Panc1 (cell line): ENCODE measurements around the gene MYLK. TPM values are rescaled to one million over a fixed set of nuclear protein-coding genes. Genes with fewer than 3 reads are reported as not detected.

Experiments used
- ATAC-seq: fragments of 200-7000 bp; cut with Tn5 transposase; 2 replicates; pipeline ENCODE4 v1.9.1; 2020; ENCODE audit warnings: mild to moderate bottlenecking, moderate library complexity
- BruUV-seq: library from RNA; stranded (reverse); fragments of 400-500 nt; replicated peaks from 2 replicates; lab custom pipeline; 2021; lab: Mats Ljungman, UMichigan
- CTCF ChIA-PET: fragments of 300-600 bp; sonication (Branson Sonifier 250); formaldehyde crosslinking; loops from one replicate; lab custom pipeline; 2022; ENCODE audit warnings: antibody characterized with exemption; lab: Charles Lee
- POLR2A ChIA-PET: fragments of 300-600 bp; sonication (Branson Sonifier 250); formaldehyde crosslinking; loops from one replicate; lab custom pipeline; 2022; ENCODE audit warnings: antibody characterized with exemption; lab: Charles Lee
- DNase-seq: peaks from one replicate; pipeline ENCODE4 v3.0.0-alpha.2; 2010; ENCODE audit warnings: low read depth, low spot score
- H3K27ac ChIP-seq: 2 replicates; pipeline ENCODE4 v1.5.1; 2011; ENCODE audit warnings: mild to moderate bottlenecking, low read length, inconsistent platforms
- H3K27me3 ChIP-seq: fragments of 200-500 bp; sonication (Bioruptor generic); 2 replicates; pipeline ENCODE4 v1.6.0; 2014; ENCODE audit warnings: low read length, inconsistent platforms; ENCODE audit not compliant: control insufficient read depth, insufficient read depth
- H3K36me3 ChIP-seq: fragments of 200-500 bp; sonication (Bioruptor generic); 2 replicates; pipeline ENCODE4 v1.5.1; 2014; ENCODE audit warnings: inconsistent platforms, mild to moderate bottlenecking, low read length, moderate library complexity; ENCODE audit not compliant: control insufficient read depth, insufficient read depth
- H3K4me1 ChIP-seq: 2 replicates; pipeline ENCODE4 v1.5.1; 2011; ENCODE audit warnings: inconsistent platforms, mild to moderate bottlenecking, low read length, moderate library complexity; ENCODE audit not compliant: control insufficient read depth, insufficient read depth
- H3K4me3 ChIP-seq, 2 experiments: 2 replicates each; pipeline ENCODE4 v1.5.1; 2011 to 2012; ENCODE audit warnings: low read depth in 2 of 2, low read length in 2 of 2, mild to moderate bottlenecking in 2 of 2, inconsistent platforms in 1 of 2, moderate library complexity in 1 of 2
- H3K9me3 ChIP-seq: fragments of 200-500 bp; sonication (Bioruptor generic); 2 replicates; pipeline ENCODE4 v1.5.1; 2014; ENCODE audit warnings: low read depth, mild to moderate bottlenecking, inconsistent platforms, low read length, moderate library complexity; ENCODE audit not compliant: control insufficient read depth, insufficient read depth
- CTCF ChIP-seq: fragments of 450-650 bp; IDR thresholded peaks from 2 replicates; pipeline ENCODE4 v1.5.1; 2017; ENCODE audit warnings: mild to moderate bottlenecking
- POLR2AphosphoS5 ChIP-seq: IDR thresholded peaks from 2 replicates; pipeline ENCODE4 v1.6.1; 2012; ENCODE audit warnings: mild to moderate bottlenecking, low read depth, low read length, moderate library complexity
- REST ChIP-seq, 2 experiments: IDR thresholded peaks; 2 replicates each; pipeline ENCODE4 v1.6.1; 2011 to 2012; ENCODE audit warnings: low read depth in 2 of 2, control low read depth in 1 of 2, low read length in 1 of 2, mild to moderate bottlenecking in 1 of 2, moderate library complexity in 1 of 2; ENCODE audit not compliant: insufficient read depth in 1 of 2
- SIN3A ChIP-seq: IDR thresholded peaks from 2 replicates; pipeline ENCODE4 v1.6.1; 2012; ENCODE audit warnings: low read depth, mild to moderate bottlenecking, low read length, moderate library complexity, borderline replicate concordance; ENCODE audit not compliant: insufficient read depth
- TCF7L2 ChIP-seq: IDR thresholded peaks from 2 replicates; pipeline ENCODE4 v1.6.1; 2011; ENCODE audit warnings: mild to moderate bottlenecking, low read depth, low read length, inconsistent platforms
- in situ Hi-C: cut with HindIII; loops from 2 replicates; pipeline ENCODE4 v1.10.0; 2016; ENCODE audit warnings: low sequenced_read_pairs, low pct_unique_long_range_greater_than_20kb
- intact Hi-C: fragments of 100-400 bp; cut with micrococcal nuclease; formaldehyde crosslinking; loops from one replicate; pipeline ENCODE4 v1.10.0; 2022; ENCODE audit not compliant: unreplicated experiment
- total RNA-seq: library from RNA; stranded (reverse); gene quantifications from one replicate; pipeline ENCODE4 v1.2.1, GENCODE V29; 2021; ENCODE audit not compliant: unreplicated experiment

The MYLK gene
- total RNA-seq, 1 experiment from 2014 or later = 29.7 TPM

DNA sequence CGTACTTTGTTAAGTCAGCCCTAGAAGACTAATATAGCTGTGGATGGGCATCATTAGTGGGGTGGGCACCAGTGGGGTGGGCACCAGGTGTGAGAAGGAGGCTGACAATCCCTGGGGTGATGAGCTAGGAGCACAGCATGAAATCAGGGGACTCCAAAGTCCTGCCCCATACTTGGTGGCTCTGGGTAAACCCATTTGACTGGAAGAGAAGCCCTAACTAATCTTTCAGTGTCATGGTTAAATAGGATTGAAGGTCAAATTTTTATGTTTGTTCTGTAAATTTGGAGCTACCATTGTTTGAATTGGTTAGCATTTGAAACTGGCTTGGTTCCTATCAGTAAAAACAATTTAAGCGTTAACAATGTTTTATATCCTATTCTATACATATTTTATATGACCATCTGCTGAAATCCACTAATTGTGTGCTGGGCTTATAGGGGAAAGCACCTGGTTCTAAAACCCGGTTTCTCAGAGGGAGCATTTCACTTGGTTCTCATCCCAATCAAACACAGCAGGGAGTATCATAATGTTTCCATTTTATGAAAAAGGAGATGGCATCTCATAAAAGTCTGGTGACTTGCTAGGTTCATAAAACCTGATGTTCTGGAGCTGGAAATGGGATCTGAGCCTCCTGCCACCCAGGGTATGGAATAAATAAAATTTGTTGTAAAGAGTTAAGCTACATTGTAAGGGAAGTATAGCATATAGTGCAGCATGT, 211.5 kb downstream of the MYLK start:
- H3K4me3 ChIP-seq = no peak overlapping the region
- ATAC-seq = no peak
- H3K27ac ChIP-seq = no peak overlapping the region
- POLR2A ChIA-PET = interaction anchor here (0.6 kb wide), 1 partner anchor 134 kb away, joined by 3 read pairs; no protein-coding TSS in a partner anchor
- intact Hi-C loops = no loop called here
- TF ChIP-seq TCF7L2 = no peak
- CTCF ChIA-PET = interaction anchor here (0.6 kb wide), 1 partner anchor 384 kb away, joined by 3 read pairs; no protein-coding TSS in a partner anchor
- no peaks in the 10 kb centered on the region for H3K36me3 ChIP-seq
- H3K27me3 ChIP-seq = peaks cover 7% of the 10 kb centered on the region; the same call in 1 of the 2 replicates
- in situ Hi-C loops = no loop called here
- DNase-seq = no peak
- H3K9me3 ChIP-seq = no peaks in the 10 kb centered on the region
- no peaks in the 10 kb centered on the region for H3K4me1 ChIP-seq
- BruUV-seq = no TSS peak

- BruUV-seq = no TSS peak
- Histone ChIP-seq H3K27me3 (peaks cover 4% of the 10 kb centered on the region; the same call in 1 of the 2 replicates), H3K27ac (no peak overlapping the region), H3K4me1 (no peaks in the 10 kb centered on the region), H3K9me3 (no peaks in the 10 kb centered on the region), H3K36me3 (no peaks in the 10 kb centered on the region), H3K4me3 (no peak overlapping the region)
- intact Hi-C loops (no loop called here), in situ Hi-C loops (no loop called here)
- no peak for TF ChIP-seq SIN3A
- TF ChIP-seq POLR2AphosphoS5 = no peak
- TF ChIP-seq TCF7L2 = no peak
- no peak for TF ChIP-seq CTCF
- TF ChIP-seq REST (IDR thresholded peaks at IDR 0.05; ENCODE audit: insufficient read depth in 1 of 2, low read depth in 2 of 2, low read length in 1 of 2) = no peak
- ATAC-seq = no peak
- POLR2A ChIA-PET = no interaction called here
- CTCF ChIA-PET = interaction anchor here (0.9 kb wide), 1 partner anchor 19 kb away, joined by 6 read pairs; no protein-coding TSS in a partner anchor
- no peak for DNase-seq
Observed at GRCh38 chr3:123670743-123671142, 213.4 kb downstream of the MYLK start.

GRCh38 chr3:123668906-123669305, 215.2 kb downstream of the MYLK start:
- BruUV-seq = no TSS peak
- no peaks in the 10 kb centered on the region; the same call in 1 of the 2 replicates for H3K27me3 ChIP-seq
- no peak overlapping the region for H3K4me3 ChIP-seq
- DNase-seq (no peak), ATAC-seq (no peak)
- no peaks in the 10 kb centered on the region for H3K9me3 ChIP-seq
- H3K27ac ChIP-seq = no peak overlapping the region
- ChIA-PET POLR2A (no interaction called here), CTCF (no interaction called here)
- no peaks in the 10 kb centered on the region for H3K4me1 ChIP-seq
- in situ Hi-C loops (no loop called here), intact Hi-C loops (no loop called here)
- no peaks in the 10 kb centered on the region for H3K36me3 ChIP-seq
- TF ChIP-seq TCF7L2 (no peak), POLR2AphosphoS5 (no peak), CTCF (no peak), SIN3A (no peak)
